ENCODE measurements around the gene ITGA7.

The ITGA7 gene

GRCh38 chr12:55647027-55647426, 60.7 kb downstream of the ITGA7 start:
- DNase-seq (ENCODE audit: extremely low spot score), result no peak
- TF ChIP-seq BHLHE40 (IDR thresholded peaks at IDR 0.05; ENCODE audit: borderline replicate concordance), result no peak
- ChIA-PET CTCF (interaction anchor here (0.6 to 2.8 kb wide), 5 partner anchors 11 to 92 kb away, joined by 3 to 35 read pairs (median 4); a partner anchor contains a TSS), POLR2A (interaction anchor here (0.8 to 1.9 kb wide), 5 partner anchors 9 to 74 kb away, joined by 3 to 7 read pairs (median 4); partner anchors contain the start of gene RDH5)

- TF ChIP-seq ZNF384 (IDR thresholded peaks at IDR 0.05) (no peak), CTBP1 (IDR thresholded peaks at IDR 0.05; ENCODE audit: borderline replicate concordance) (no peak), SP1 (IDR thresholded peaks at IDR 0.05) (no peak), TARDBP (IDR thresholded peaks at IDR 0.05) (no peak), FOXA1 (IDR thresholded peaks at IDR 0.05) (no peak), NFRKB (IDR thresholded peaks at IDR 0.05) (no peak)
- ChIA-PET POLR2A (no interaction called here), CTCF (interaction anchor here (1.0 kb wide), 1 partner anchor 12 kb away, joined by 3 read pairs; no protein-coding TSS in a partner anchor)
- DNase-seq (ENCODE audit: extremely low spot score), result no peak
Measured at GRCh38 chr12:55644591-55644990, 63.1 kb downstream of the ITGA7 start.

GRCh38 chr12:55642669-55643068, 65.0 kb downstream of the ITGA7 start:
- CTCF ChIA-PET, result no interaction called here
- DNase-seq (ENCODE audit: extremely low spot score), result no peak
- no peak for TF ChIP-seq CTBP1 (IDR thresholded peaks at IDR 0.05; ENCODE audit: borderline replicate concordance)
- no peak for TF ChIP-seq ZNF384 (IDR thresholded peaks at IDR 0.05)
- TF ChIP-seq L3MBTL2 (conservative IDR thresholded peaks at IDR 0.05), result no peak
- TF ChIP-seq FOXA1 (IDR thresholded peaks at IDR 0.05), result no peak
- no peak for TF ChIP-seq TARDBP (IDR thresholded peaks at IDR 0.05)
- no peak for TF ChIP-seq NFRKB (IDR thresholded peaks at IDR 0.05)
- POLR2A ChIA-PET, result no interaction called here

GRCh38 chr12:55642267-55642666, 65.4 kb downstream of the ITGA7 start:
- TF ChIP-seq ARNT (IDR thresholded peaks at IDR 0.05) (no peak), L3MBTL2 (conservative IDR thresholded peaks at IDR 0.05) (no peak), HDGF (IDR thresholded peaks at IDR 0.05; ENCODE audit: borderline replicate concordance) (no peak), ZNF384 (IDR thresholded peaks at IDR 0.05) (no peak), FOXM1 (IDR thresholded peaks at IDR 0.05; ENCODE audit: borderline replicate concordance) (no peak), BHLHE40 (IDR thresholded peaks at IDR 0.05; ENCODE audit: borderline replicate concordance) (no peak), ELF4 (IDR thresholded peaks at IDR 0.05) (no peak), CTBP1 (IDR thresholded peaks at IDR 0.05; ENCODE audit: borderline replicate concordance) (no peak)
- CTCF ChIA-PET, result interaction anchor here (0.7 kb wide), 1 partner anchor 502 kb away, joined by 3 read pairs; no protein-coding TSS in a partner anchor
- POLR2A ChIA-PET, result no interaction called here
- no peak for DNase-seq (ENCODE audit: extremely low spot score)

GRCh38 chr12:55641595-55641994, 66.1 kb downstream of the ITGA7 start:
- no peak for TF ChIP-seq NFRKB (IDR thresholded peaks at IDR 0.05)
- TF ChIP-seq PKNOX1 (IDR thresholded peaks at IDR 0.05), result no peak
- no peak for TF ChIP-seq SP1 (IDR thresholded peaks at IDR 0.05)
- TF ChIP-seq FOXK2 (IDR thresholded peaks at IDR 0.05), result no peak
- POLR2A ChIA-PET, result no interaction called here
- CTCF ChIA-PET, result interaction anchor here (0.7 kb wide), 1 partner anchor 501 kb away, joined by 3 read pairs; no protein-coding TSS in a partner anchor
- DNase-seq (ENCODE audit: extremely low spot score), result no peak

- ChIA-PET POLR2A (no interaction called here), CTCF (interaction anchor here (1.6 kb wide), 1 partner anchor 19 kb away, joined by 6 read pairs; no protein-coding TSS in a partner anchor)
- no peak for DNase-seq (ENCODE audit: extremely low spot score)
- no peak for TF ChIP-seq TARDBP (IDR thresholded peaks at IDR 0.05)
- TF ChIP-seq PKNOX1 (IDR thresholded peaks at IDR 0.05), result no peak
- no peak for TF ChIP-seq LEF1 (IDR thresholded peaks at IDR 0.05; ENCODE audit: borderline replicate concordance)
- no peak for TF ChIP-seq NFRKB (IDR thresholded peaks at IDR 0.05)
- TF ChIP-seq FOXM1 (IDR thresholded peaks at IDR 0.05; ENCODE audit: borderline replicate concordance), result no peak
- TF ChIP-seq FOXK2 (IDR thresholded peaks at IDR 0.05), result no peak
- no peak for TF ChIP-seq ZNF384 (IDR thresholded peaks at IDR 0.05)
- TF ChIP-seq FOXA1 (IDR thresholded peaks at IDR 0.05), result no peak
- TF ChIP-seq L3MBTL2 (conservative IDR thresholded peaks at IDR 0.05), result no peak
- no peak for TF ChIP-seq BHLHE40 (IDR thresholded peaks at IDR 0.05; ENCODE audit: borderline replicate concordance)
- no peak for TF ChIP-seq ELF4 (IDR thresholded peaks at IDR 0.05)
- no peak for TF ChIP-seq SUZ12 (IDR thresholded peaks at IDR 0.05)
- TF ChIP-seq ARNT (IDR thresholded peaks at IDR 0.05), result no peak
- TF ChIP-seq CTBP1 (IDR thresholded peaks at IDR 0.05; ENCODE audit: borderline replicate concordance), result no peak
- no peak for TF ChIP-seq SP1 (IDR thresholded peaks at IDR 0.05)
- no peak for TF ChIP-seq HDGF (IDR thresholded peaks at IDR 0.05; ENCODE audit: borderline replicate concordance)
Measured at GRCh38 chr12:55637467-55637866, 70.2 kb downstream of the ITGA7 start.

GRCh38 chr12:55636853-55637252, 70.9 kb downstream of the ITGA7 start, which contains the start of gene OR10P1:
Gene OR10P1, plus strand, starts transcription at chr12:55636892. Its CDS starts 0 bp downstream, at chr12:55636892.
- POLR2A ChIA-PET, result no interaction called here
- CTCF ChIA-PET, result interaction anchor here (0.6 to 1.6 kb wide), 2 partner anchors 20 to 299 kb away, joined by 3 to 6 read pairs; no protein-coding TSS in a partner anchor
- TF ChIP-seq ARNT (IDR thresholded peaks at IDR 0.05) (no peak), PKNOX1 (IDR thresholded peaks at IDR 0.05) (no peak), FOXM1 (IDR thresholded peaks at IDR 0.05; ENCODE audit: borderline replicate concordance) (no peak), LEF1 (IDR thresholded peaks at IDR 0.05; ENCODE audit: borderline replicate concordance) (no peak), FOXA1 (IDR thresholded peaks at IDR 0.05) (no peak), BHLHE40 (IDR thresholded peaks at IDR 0.05; ENCODE audit: borderline replicate concordance) (no peak), SP1 (IDR thresholded peaks at IDR 0.05) (no peak), ZNF384 (IDR thresholded peaks at IDR 0.05) (no peak), TARDBP (IDR thresholded peaks at IDR 0.05) (no peak), FOXK2 (IDR thresholded peaks at IDR 0.05) (no peak), L3MBTL2 (conservative IDR thresholded peaks at IDR 0.05) (no peak), ELF4 (IDR thresholded peaks at IDR 0.05) (no peak), HDGF (IDR thresholded peaks at IDR 0.05; ENCODE audit: borderline replicate concordance) (no peak), CTBP1 (IDR thresholded peaks at IDR 0.05; ENCODE audit: borderline replicate concordance) (no peak), SUZ12 (IDR thresholded peaks at IDR 0.05) (no peak), NFRKB (IDR thresholded peaks at IDR 0.05) (no peak)
- no peak for DNase-seq (ENCODE audit: extremely low spot score)

Measured in HEK293T (cell line).